NCI-H460 (cell line): Measurements from ENCODE around the gene PRDM13. TPM values are rescaled to one million over a fixed set of nuclear protein-coding genes. Genes with fewer than 3 reads are reported as not detected.
"Not testable (repeated sequence)": the region's sequence is repeated elsewhere in the genome, so short reads cannot be mapped to it uniquely, and the experiment has no call there.

Experiments
- DNase-seq: peaks from one replicate; pipeline ENCODE4 v3.0.0-alpha.2; 2016; ENCODE audit warnings: low read depth; ENCODE audit errors: extremely low read depth
- polyA plus RNA-seq: library from polyadenylated mRNA; depleted of rRNA; stranded (reverse); fragments of >200 nt; gene quantifications from 2 replicates; pipeline ENCODE4 v1.2.3, GENCODE V29; 2014; cell fraction: nucleus; rRNA removed
- total RNA-seq: library from RNA; depleted of rRNA; stranded (reverse); fragments of >200 nt; shearing (Covaris generic); gene quantifications from 2 replicates; pipeline ENCODE4 v1.2.3, GENCODE V29; 2014; rRNA removed

The PRDM13 gene
- total RNA-seq: 1.6 and 2.8 TPM in 2 replicates
- 2.4 and 3.3 TPM in 2 replicates for polyA plus RNA-seq

- no peak for DNase-seq
Measured at GRCh38 chr6:99606656-99607415, at the start of gene PRDM13. Gene PRDM13, plus strand, starts transcription at chr6:99606833. Its CDS starts 202 bp downstream, at chr6:99607035.

- no peak for DNase-seq
Measured at GRCh38 chr6:99559057-99559456, 47.6 kb upstream of the PRDM13 start.

GRCh38 chr6:99560668-99561067, 46.0 kb upstream of the PRDM13 start:
- no peak for DNase-seq

GRCh38 chr6:99563056-99563723, 43.4 kb upstream of the PRDM13 start:
- DNase-seq: no peak

- peak; percentile 94 for DNase-seq
Measured at GRCh38 chr6:99568103-99568933, 38.3 kb upstream of the PRDM13 start, which contains the start of gene CCNC. Gene CCNC, minus strand, starts transcription at chr6:99568660. Its CDS starts 133 bp downstream, at chr6:99568527.

GRCh38 chr6:99573980-99574617, 32.5 kb upstream of the PRDM13 start:
- no peak for DNase-seq

GRCh38 chr6:99575544-99576227, 30.9 kb upstream of the PRDM13 start:
- no peak for DNase-seq

- no peak for DNase-seq
Measured at GRCh38 chr6:99579781-99580180, 26.9 kb upstream of the PRDM13 start.

- DNase-seq: no peak
Measured at GRCh38 chr6:99587792-99588191, 18.8 kb upstream of the PRDM13 start.

GRCh38 chr6:99588618-99589289, 17.9 kb upstream of the PRDM13 start:
- DNase-seq: peak; percentile 73

- DNase-seq: no peak
Measured at GRCh38 chr6:99589290-99589672, 17.4 kb upstream of the PRDM13 start.

GRCh38 chr6:99589907-99590493, 16.6 kb upstream of the PRDM13 start:
- no peak for DNase-seq

GRCh38 chr6:99590728-99591672, 15.6 kb upstream of the PRDM13 start:
- no peak for DNase-seq

GRCh38 chr6:99591673-99592364, 14.8 kb upstream of the PRDM13 start:
- no peak for DNase-seq

- DNase-seq: no peak
Measured at GRCh38 chr6:99592900-99593299, 13.7 kb upstream of the PRDM13 start.

- DNase-seq: not testable (repeated sequence)
Measured at GRCh38 chr6:99594696-99595095, 11.9 kb upstream of the PRDM13 start.
